Tibial nerve (tissue), 4 donors: ENCODE data around the gene MIOS. TPM values are rescaled to one million over a fixed set of nuclear protein-coding genes. Genes with fewer than 3 reads are reported as not detected.
"Not testable (repeated sequence)": the region's sequence is repeated elsewhere in the genome, so short reads cannot be mapped to it uniquely, and the experiment has no call there.

Source experiments
- DNase-seq, 2 donors: peaks; one replicate each; pipeline ENCODE4 v3.0.0-alpha.2; 2019; ENCODE audit warnings: low spot score in 2 of 2
- H3K27ac ChIP-seq, 4 donors: fragments of 200-600 bp; sonication (generic) in 3 of 4; one replicate each; pipeline ENCODE4 v1.5.1; 2017 to 2019; ENCODE audit warnings: mild to moderate bottlenecking in 1 of 4
- H3K27me3 ChIP-seq, 2 donors: fragments of 200-600 bp; sonication (generic) in 1 of 2; one replicate each; pipeline versions ENCODE4 v1.5.1 to v1.6.0; 2017 to 2019
- H3K36me3 ChIP-seq, 3 donors: fragments of 200-600 bp; sonication (generic); one replicate each; pipeline ENCODE4 v1.5.1; 2018 to 2019
- H3K4me1 ChIP-seq, 4 donors: fragments of 200-600 bp; sonication (generic) in 3 of 4; one replicate each; pipeline ENCODE4 v1.5.1; 2017 to 2019
- H3K4me3 ChIP-seq, 4 donors: fragments of 200-600 bp; sonication (generic) in 3 of 4; one replicate each; pipeline ENCODE4 v1.5.1; 2017 to 2019; ENCODE audit warnings: mild to moderate bottlenecking in 1 of 4, moderate library complexity in 1 of 4
- H3K9me3 ChIP-seq, 4 donors: fragments of 200-600 bp; sonication (generic) in 3 of 4; one replicate each; pipeline ENCODE4 v1.5.1; 2017 to 2019
- CTCF ChIP-seq, 5 experiments: fragments of 200-600 bp in 3 of 5; fragments of 450-650 bp in 2 of 5; sonication (generic) in 3 of 5; IDR thresholded peaks; one replicate each; pipeline ENCODE4 v1.5.1; 2016 to 2019; ENCODE audit warnings: antibody characterized with exemption in 5 of 5, mild to moderate bottlenecking in 3 of 5, moderate library complexity in 2 of 5
- EP300 ChIP-seq, 2 donors: sonication (generic); formaldehyde crosslinking; IDR thresholded peaks; one replicate each; pipeline ENCODE4 v1.6.1; 2017; ENCODE audit warnings: antibody characterized with exemption in 2 of 2, mild to moderate bottlenecking in 1 of 2
- POLR2A ChIP-seq, 2 donors: fragments of 450-650 bp; IDR thresholded peaks; one replicate each; pipeline ENCODE4 v1.6.1; 2017; ENCODE audit warnings: antibody characterized with exemption in 2 of 2, mild to moderate bottlenecking in 2 of 2, moderate library complexity in 2 of 2
- WGBS, 2 donors: methylation state at CpG; one replicate each; pipeline ENCODE4 v1.1.5; 2018; 5-methylcytosine and 5-hydroxymethylcytosine counted together
- total RNA-seq, 4 donors: library from RNA; depleted of rRNA; stranded (reverse); fragments of >200 nt; gene quantifications; one replicate each; pipeline ENCODE4 v1.1.0, GENCODE V29; 2016

Gene MIOS
- total RNA-seq, 4 donors from 2014 or later, result 35.9 to 80.4 (median 61.9) TPM

DNA sequence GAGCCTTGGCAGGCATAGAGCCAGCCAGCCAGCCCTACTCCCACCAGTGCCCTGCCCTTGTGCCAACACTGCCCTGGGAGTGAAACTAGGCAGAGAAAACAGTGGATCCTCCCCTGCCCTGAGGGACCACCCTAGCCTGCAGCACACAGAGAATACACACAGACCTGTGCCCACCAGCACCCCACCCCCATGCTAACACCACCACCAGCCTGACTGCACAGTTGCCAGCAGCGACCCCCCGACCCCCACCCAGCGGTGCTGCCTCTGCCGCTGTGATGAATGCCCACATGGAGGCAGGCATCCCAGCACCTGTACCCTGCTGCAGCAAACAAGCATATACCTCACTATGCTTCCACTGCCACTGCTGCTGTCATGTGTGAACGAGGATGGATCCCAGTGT is 9.4 kb upstream of the MIOS start:
- no peaks in the 10 kb centered on the region for H3K27me3 ChIP-seq
- H3K4me1 ChIP-seq, result no peaks in the 10 kb centered on the region
- peaks cover 0 to 25% (median 0%) of the 10 kb centered on the region in 3 donors for H3K36me3 ChIP-seq
- WGBS, 2 donors, result 96 to 100% methylated on average over 5 of the region's 5 CpGs
- DNase-seq, result no peak
- H3K9me3 ChIP-seq, result peaks cover 0 to 9% (median 0%) of the 10 kb centered on the region in 4 donors
- no peak for TF ChIP-seq EP300 (IDR thresholded peaks at IDR 0.05)
- TF ChIP-seq POLR2A (IDR thresholded peaks at IDR 0.05), result no peak
- TF ChIP-seq CTCF (IDR thresholded peaks at IDR 0.05), result no peak
- H3K4me3 ChIP-seq, result no peak overlapping the region
- no peak overlapping the region for H3K27ac ChIP-seq

- not testable (repeated sequence) for H3K4me3 ChIP-seq, H3K27me3 ChIP-seq, H3K4me1 ChIP-seq, DNase-seq, H3K9me3 ChIP-seq, H3K27ac ChIP-seq
- WGBS, 2 donors, result 94 to 97% methylated on average over 5 of the region's 5 CpGs
- peaks cover 0 to 25% (median 0%) of the 10 kb centered on the region in 3 donors for H3K36me3 ChIP-seq
Observed at GRCh38 chr7:7561591-7561990, 5.1 kb upstream of the MIOS start.

DNA sequence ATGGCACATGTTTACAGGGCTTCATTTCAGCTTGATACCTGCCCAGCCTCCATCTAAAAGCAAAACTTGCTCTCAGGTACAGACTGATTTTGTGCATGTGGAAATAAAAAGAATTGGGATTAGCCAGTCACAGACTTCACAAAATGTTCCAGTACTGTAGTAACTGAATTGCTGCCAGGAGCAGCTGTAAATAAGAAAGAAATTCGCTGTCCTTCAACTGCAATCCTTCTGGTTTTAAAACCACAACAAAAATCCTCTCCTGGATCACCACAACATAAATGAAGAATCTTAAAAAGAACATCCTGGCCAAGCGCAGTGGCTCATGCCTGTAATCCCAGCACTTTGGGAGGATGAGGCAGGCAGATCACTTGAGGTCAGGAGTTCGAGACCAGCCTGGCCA is 3.9 kb upstream of the MIOS start:
- peaks cover 0 to 25% (median 0%) of the 10 kb centered on the region in 3 donors for H3K36me3 ChIP-seq
- no peak for DNase-seq
- no peak overlapping the region for H3K4me3 ChIP-seq
- TF ChIP-seq EP300 (IDR thresholded peaks at IDR 0.05), result no peak
- TF ChIP-seq CTCF (IDR thresholded peaks at IDR 0.05), result no peak
- TF ChIP-seq POLR2A (IDR thresholded peaks at IDR 0.05), result no peak
- no peaks in the 10 kb centered on the region for H3K27me3 ChIP-seq
- H3K27ac ChIP-seq, result no peak overlapping the region
- 73 to 81% methylated on average over 3 of the region's 3 CpGs for WGBS, 2 donors
- H3K9me3 ChIP-seq, result peaks cover 0 to 9% (median 0%) of the 10 kb centered on the region in 4 donors
- peaks cover 0 to 8% (median 1%) of the 10 kb centered on the region in 4 donors for H3K4me1 ChIP-seq

GRCh38 chr7:7563269-7563668 is 3.4 kb upstream of the MIOS start:
- no peak overlapping the region for H3K27ac ChIP-seq
- peaks cover 4 to 13% (median 7%) of the 10 kb centered on the region in 4 donors for H3K4me1 ChIP-seq
- H3K9me3 ChIP-seq, result peaks cover 0 to 9% (median 0%) of the 10 kb centered on the region in 4 donors
- TF ChIP-seq POLR2A (IDR thresholded peaks at IDR 0.05) (no peak), CTCF (IDR thresholded peaks at IDR 0.05) (no peak), EP300 (IDR thresholded peaks at IDR 0.05) (no peak)
- WGBS, 2 donors, result 86 to 88% methylated on average over 5 of the region's 5 CpGs
- H3K36me3 ChIP-seq, result peaks cover 0 to 25% (median 0%) of the 10 kb centered on the region in 3 donors
- no peak for DNase-seq
- no peaks in the 10 kb centered on the region for H3K27me3 ChIP-seq
- no peak overlapping the region for H3K4me3 ChIP-seq

GRCh38 chr7:7563813-7564212 is 2.9 kb upstream of the MIOS start:
- DNase-seq, result no peak
- Histone ChIP-seq H3K4me3 (no peak overlapping the region), H3K36me3 (peaks cover 0 to 23% (median 0%) of the 10 kb centered on the region in 3 donors), H3K9me3 (peaks cover 0 to 9% (median 0%) of the 10 kb centered on the region in 4 donors), H3K4me1 (peaks cover 7 to 19% (median 11%) of the 10 kb centered on the region in 4 donors), H3K27ac (no peak overlapping the region), H3K27me3 (no peaks in the 10 kb centered on the region)
- TF ChIP-seq CTCF (IDR thresholded peaks at IDR 0.05) (no peak), POLR2A (IDR thresholded peaks at IDR 0.05) (no peak), EP300 (IDR thresholded peaks at IDR 0.05) (no peak)

GRCh38 chr7:7564323-7564780 is 2.3 kb upstream of the MIOS start:
- H3K36me3 ChIP-seq, result peaks cover 0 to 19% (median 0%) of the 10 kb centered on the region in 3 donors
- no peak overlapping the region for H3K27ac ChIP-seq
- DNase-seq, result no peak
- no peak for TF ChIP-seq EP300 (IDR thresholded peaks at IDR 0.05)
- peaks cover 7 to 24% (median 14%) of the 10 kb centered on the region in 4 donors for H3K4me1 ChIP-seq
- H3K9me3 ChIP-seq, result peaks cover 0 to 4% (median 0%) of the 10 kb centered on the region in 4 donors
- no peak overlapping the region for H3K4me3 ChIP-seq
- no peaks in the 10 kb centered on the region for H3K27me3 ChIP-seq
- 76% methylated on average over 3 of the region's 3 CpGs for WGBS, 2 donors
